PC-9 (cell line): ENCODE results near the gene SV2C. TPM values are rescaled to one million over a fixed set of nuclear protein-coding genes. Genes with fewer than 3 reads are reported as not detected.

Experiments used
- BruUV-seq: library from RNA; stranded (reverse); fragments of 400-500 nt; replicated peaks from 2 replicates; lab custom pipeline; 2021; lab: Mats Ljungman, UMichigan
- CTCF ChIA-PET: fragments of 300-600 bp; sonication (Branson Sonifier 250); formaldehyde crosslinking; loops from one replicate; lab custom pipeline; 2022; ENCODE audit warnings: antibody characterized with exemption; lab: Charles Lee
- POLR2A ChIA-PET: fragments of 300-600 bp; sonication (Branson Sonifier 250); formaldehyde crosslinking; loops from one replicate; lab custom pipeline; 2022; ENCODE audit warnings: antibody characterized with exemption; ENCODE audit not compliant: unreplicated experiment; lab: Charles Lee
- DNase-seq, 2 experiments: peaks; one replicate each; pipeline versions ENCODE4 v3.0.0 to v3.0.0-alpha.2; 2015 to 2022; ENCODE audit warnings: mixed read lengths in 1 of 2
- H2AFZ ChIP-seq: fragments of 200-600 bp; sonication (generic); 2 replicates; pipeline ENCODE4 v1.8.1; 2017; ENCODE audit warnings: antibody characterized with exemption
- H3F3A ChIP-seq: fragments of 200-600 bp; sonication (generic); 2 replicates; pipeline ENCODE4 v1.8.1; 2017; ENCODE audit warnings: antibody characterized with exemption, mild to moderate bottlenecking, low read depth; ENCODE audit not compliant: insufficient read depth
- H3K27ac ChIP-seq: fragments of 200-600 bp; sonication (generic); 2 replicates; pipeline ENCODE4 v1.6.1; 2016; ENCODE audit warnings: mixed run types
- H3K27me3 ChIP-seq: fragments of 200-600 bp; sonication (generic); 2 replicates; pipeline ENCODE4 v1.6.1; 2016; ENCODE audit warnings: low read depth, mixed run types; ENCODE audit not compliant: insufficient read depth
- H3K36me3 ChIP-seq: fragments of 200-600 bp; sonication (generic); 2 replicates; pipeline ENCODE4 v1.6.1; 2016; ENCODE audit warnings: low read depth, mixed run types
- H3K4me1 ChIP-seq: fragments of 200-600 bp; sonication (generic); replicated peaks from 2 replicates; pipeline ENCODE4 v1.6.1; 2016; ENCODE audit warnings: mixed run types; ENCODE audit not compliant: insufficient read depth
- H3K4me2 ChIP-seq: fragments of 200-600 bp; sonication (generic); 2 replicates; pipeline ENCODE4 v1.6.1; 2017; ENCODE audit warnings: mixed run types
- H3K4me3 ChIP-seq: fragments of 200-600 bp; sonication (generic); 2 replicates; pipeline ENCODE4 v1.6.1; 2016; ENCODE audit warnings: mixed run types
- H3K79me2 ChIP-seq: fragments of 200-600 bp; sonication (generic); 2 replicates; pipeline ENCODE4 v1.6.1; 2017; ENCODE audit warnings: low read depth, mixed run types
- H3K9me2 ChIP-seq: fragments of 200-600 bp; sonication (generic); 2 replicates; pipeline ENCODE4 v1.8.1; 2017; ENCODE audit warnings: mild to moderate bottlenecking; ENCODE audit not compliant: insufficient read depth
- H3K9me3 ChIP-seq: fragments of 200-600 bp; sonication (generic); 2 replicates; pipeline ENCODE4 v1.8.1; 2016; ENCODE audit warnings: low read depth; ENCODE audit not compliant: insufficient read depth
- H4K20me1 ChIP-seq: fragments of 200-600 bp; sonication (generic); 2 replicates; pipeline ENCODE4 v1.8.1; 2017; ENCODE audit not compliant: insufficient read depth
- EZH2 ChIP-seq: fragments of 200-600 bp; sonication (generic); IDR thresholded peaks from 2 replicates; pipeline ENCODE4 v1.8.0; 2017; ENCODE audit warnings: antibody characterized with exemption, low read depth
- intact Hi-C: fragments of 100-400 bp; cut with micrococcal nuclease; formaldehyde crosslinking; loops from one replicate; pipeline ENCODE4 v1.10.0; 2022; ENCODE audit not compliant: unreplicated experiment
- total RNA-seq: library from RNA; stranded (reverse); gene quantifications from 2 replicates; pipeline ENCODE4 v1.2.3, GENCODE V29; 2021
- TF ChIP-seq, protein P1 (sequence below): fragments of 200-600 bp; sonication (generic); conservative IDR thresholded peaks from 2 replicates; pipeline ENCODE4 v1.6.1; 2017; ENCODE audit warnings: mixed run types, antibody characterized with exemption, mild to moderate bottlenecking, moderate library complexity

The SV2C gene
- total RNA-seq, 1 experiment from 2014 or later: not detected

DNA sequence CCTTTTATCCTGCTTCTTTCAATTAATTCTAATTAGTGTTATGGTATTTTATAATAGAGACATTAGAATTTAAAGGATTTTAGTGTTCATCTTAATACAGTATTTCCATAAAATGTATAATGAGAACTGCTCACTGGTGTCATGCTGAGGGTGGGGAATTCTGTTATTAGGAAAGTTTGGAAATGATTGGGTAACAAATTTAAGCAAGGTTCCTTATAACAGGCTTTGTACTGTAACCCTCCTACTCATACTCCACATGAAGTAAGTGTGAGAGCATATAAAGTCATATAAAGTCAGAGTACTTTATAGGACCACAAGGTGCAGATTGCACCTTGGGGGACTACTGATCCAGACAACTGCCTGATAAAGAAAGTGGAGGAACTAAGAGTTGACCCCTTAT lies 42.2 kb downstream of the SV2C start:
- H3K4me2 ChIP-seq: no peak overlapping the region
- peaks cover 41% of the 10 kb centered on the region for H3K27me3 ChIP-seq
- no peaks in the 10 kb centered on the region for H3K4me1 ChIP-seq
- no peaks in the 10 kb centered on the region for H3K79me2 ChIP-seq
- H3K9me2 ChIP-seq: no peaks in the 10 kb centered on the region; the same call in 1 of the 2 replicates
- ChIA-PET CTCF (no interaction called here), POLR2A (no interaction called here)
- no peaks in the 10 kb centered on the region for H3K36me3 ChIP-seq
- no peak for DNase-seq
- H3K4me3 ChIP-seq: no peak overlapping the region
- H2AFZ ChIP-seq: no peak overlapping the region
- no peaks in the 10 kb centered on the region for H4K20me1 ChIP-seq
- intact Hi-C loops: no loop called here
- TF ChIP-seq, protein P1, sequence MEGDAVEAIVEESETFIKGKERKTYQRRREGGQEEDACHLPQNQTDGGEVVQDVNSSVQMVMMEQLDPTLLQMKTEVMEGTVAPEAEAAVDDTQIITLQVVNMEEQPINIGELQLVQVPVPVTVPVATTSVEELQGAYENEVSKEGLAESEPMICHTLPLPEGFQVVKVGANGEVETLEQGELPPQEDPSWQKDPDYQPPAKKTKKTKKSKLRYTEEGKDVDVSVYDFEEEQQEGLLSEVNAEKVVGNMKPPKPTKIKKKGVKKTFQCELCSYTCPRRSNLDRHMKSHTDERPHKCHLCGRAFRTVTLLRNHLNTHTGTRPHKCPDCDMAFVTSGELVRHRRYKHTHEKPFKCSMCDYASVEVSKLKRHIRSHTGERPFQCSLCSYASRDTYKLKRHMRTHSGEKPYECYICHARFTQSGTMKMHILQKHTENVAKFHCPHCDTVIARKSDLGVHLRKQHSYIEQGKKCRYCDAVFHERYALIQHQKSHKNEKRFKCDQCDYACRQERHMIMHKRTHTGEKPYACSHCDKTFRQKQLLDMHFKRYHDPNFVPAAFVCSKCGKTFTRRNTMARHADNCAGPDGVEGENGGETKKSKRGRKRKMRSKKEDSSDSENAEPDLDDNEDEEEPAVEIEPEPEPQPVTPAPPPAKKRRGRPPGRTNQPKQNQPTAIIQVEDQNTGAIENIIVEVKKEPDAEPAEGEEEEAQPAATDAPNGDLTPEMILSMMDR: no peak
- TF ChIP-seq EZH2: no peak
- H3K27ac ChIP-seq: no peak overlapping the region
- no peaks in the 10 kb centered on the region for H3K9me3 ChIP-seq
- H3F3A ChIP-seq: no peaks in the 10 kb centered on the region
- no TSS peak for BruUV-seq

DNA sequence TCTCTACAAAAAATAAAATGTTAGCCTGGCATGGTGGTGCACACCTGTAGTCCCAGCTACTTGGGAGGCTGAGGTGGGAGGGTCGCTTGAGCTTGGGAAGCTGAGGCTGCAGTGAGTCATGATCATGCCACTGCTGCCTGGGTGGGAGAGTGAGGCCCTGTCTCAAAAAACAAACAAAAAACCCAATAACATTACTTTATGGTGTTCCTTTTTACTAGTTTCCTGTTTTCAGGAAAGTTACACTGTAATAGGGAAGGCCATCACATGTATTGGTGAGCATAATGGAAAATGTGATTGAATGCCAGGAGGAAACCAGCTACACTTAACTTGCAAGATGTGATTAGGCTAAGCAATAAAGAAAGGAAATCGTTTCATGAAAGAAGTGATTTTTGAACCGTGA lies 42.7 kb downstream of the SV2C start:
- no peaks in the 10 kb centered on the region; the same call in 1 of the 2 replicates for H3K9me2 ChIP-seq
- TF ChIP-seq, protein P1: no peak
- no peak for TF ChIP-seq EZH2
- H3K27me3 ChIP-seq: peaks cover 46% of the 10 kb centered on the region
- H3K4me2 ChIP-seq: no peak overlapping the region
- no peaks in the 10 kb centered on the region for H3K79me2 ChIP-seq
- intact Hi-C loops: no loop called here
- H2AFZ ChIP-seq: no peak overlapping the region
- H3K9me3 ChIP-seq: no peaks in the 10 kb centered on the region
- no peak for DNase-seq
- no TSS peak for BruUV-seq
- ChIA-PET POLR2A (no interaction called here), CTCF (no interaction called here)
- H3F3A ChIP-seq: no peaks in the 10 kb centered on the region
- no peak overlapping the region for H3K4me3 ChIP-seq
- no peak overlapping the region for H3K27ac ChIP-seq
- no peaks in the 10 kb centered on the region for H3K4me1 ChIP-seq
- no peaks in the 10 kb centered on the region for H3K36me3 ChIP-seq
- no peaks in the 10 kb centered on the region for H4K20me1 ChIP-seq

DNA sequence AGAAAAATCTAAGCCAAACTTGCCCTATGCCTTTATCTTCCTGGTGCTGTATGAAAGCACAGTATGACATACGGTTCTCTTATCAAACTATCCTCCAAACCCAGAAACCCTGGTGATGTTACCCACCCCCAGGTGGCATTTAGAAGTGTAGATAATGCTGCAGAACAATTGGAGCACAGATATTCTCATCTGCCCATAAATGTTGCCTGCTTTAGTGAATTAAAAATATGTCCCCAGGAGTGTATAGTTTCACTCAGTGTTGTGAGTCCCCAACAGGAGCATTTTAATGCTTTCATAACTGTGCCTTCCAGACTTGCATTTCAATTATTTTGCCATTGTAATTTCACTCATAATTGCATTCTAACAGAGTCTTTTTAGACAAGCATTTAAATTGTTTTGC lies 50.8 kb downstream of the SV2C start:
- no peak overlapping the region for H2AFZ ChIP-seq
- no peaks in the 10 kb centered on the region; the same call in 1 of the 2 replicates for H3K9me2 ChIP-seq
- H3K4me2 ChIP-seq: no peak overlapping the region
- no peaks in the 10 kb centered on the region for H3K79me2 ChIP-seq
- H3K27me3 ChIP-seq: peaks cover 65% of the 10 kb centered on the region
- no TSS peak for BruUV-seq
- no peaks in the 10 kb centered on the region for H3K9me3 ChIP-seq
- ChIA-PET POLR2A (no interaction called here), CTCF (no interaction called here)
- H3K4me3 ChIP-seq: no peak overlapping the region
- intact Hi-C loops: no loop called here
- H3K36me3 ChIP-seq: no peaks in the 10 kb centered on the region
- no peaks in the 10 kb centered on the region for H3F3A ChIP-seq
- TF ChIP-seq EZH2: no peak
- TF ChIP-seq, protein P1: no peak
- no peak overlapping the region for H3K27ac ChIP-seq
- no peaks in the 10 kb centered on the region for H4K20me1 ChIP-seq
- no peak for DNase-seq
- H3K4me1 ChIP-seq: no peaks in the 10 kb centered on the region
